Right ventricle myocardium superior (tissue), 1 donor: ENCODE measurements around the gene DNAJB1. TPM values are rescaled to one million over a fixed set of nuclear protein-coding genes. Genes with fewer than 3 reads are reported as not detected.
"Not testable (repeated sequence)": the region's sequence is repeated elsewhere in the genome, so short reads cannot be mapped to it uniquely, and the experiment has no call there.

Source experiments
- ATAC-seq: fragments of 200-7000 bp; cut with Tn5 transposase; one replicate; pipeline ENCODE4 v1.9.1; 2020; ENCODE audit warnings: mild to moderate bottlenecking; ENCODE audit not compliant: poor library complexity
- DNase-seq: peaks from one replicate; pipeline ENCODE4 v3.0.0-alpha.2; 2020
- intact Hi-C: fragments of 100-400 bp; cut with DNase I; formaldehyde crosslinking; loops from one replicate; pipeline ENCODE4 v1.11.2; 2022
- total RNA-seq: library from RNA; stranded (reverse); fragmentation: NEBNext Ultra II Directional; extraction: Animal tissue kit (Norgen Biotek cat#: 25700); gene quantifications from one replicate; pipeline ENCODE4 v1.2.1, GENCODE V29; 2021
- donor health status: DM: no; HTN: yes; CAD: no; lungs with severe emphysema.

The DNAJB1 gene
- total RNA-seq, 1 donor from 2014 or later: 43.0 TPM

DNA sequence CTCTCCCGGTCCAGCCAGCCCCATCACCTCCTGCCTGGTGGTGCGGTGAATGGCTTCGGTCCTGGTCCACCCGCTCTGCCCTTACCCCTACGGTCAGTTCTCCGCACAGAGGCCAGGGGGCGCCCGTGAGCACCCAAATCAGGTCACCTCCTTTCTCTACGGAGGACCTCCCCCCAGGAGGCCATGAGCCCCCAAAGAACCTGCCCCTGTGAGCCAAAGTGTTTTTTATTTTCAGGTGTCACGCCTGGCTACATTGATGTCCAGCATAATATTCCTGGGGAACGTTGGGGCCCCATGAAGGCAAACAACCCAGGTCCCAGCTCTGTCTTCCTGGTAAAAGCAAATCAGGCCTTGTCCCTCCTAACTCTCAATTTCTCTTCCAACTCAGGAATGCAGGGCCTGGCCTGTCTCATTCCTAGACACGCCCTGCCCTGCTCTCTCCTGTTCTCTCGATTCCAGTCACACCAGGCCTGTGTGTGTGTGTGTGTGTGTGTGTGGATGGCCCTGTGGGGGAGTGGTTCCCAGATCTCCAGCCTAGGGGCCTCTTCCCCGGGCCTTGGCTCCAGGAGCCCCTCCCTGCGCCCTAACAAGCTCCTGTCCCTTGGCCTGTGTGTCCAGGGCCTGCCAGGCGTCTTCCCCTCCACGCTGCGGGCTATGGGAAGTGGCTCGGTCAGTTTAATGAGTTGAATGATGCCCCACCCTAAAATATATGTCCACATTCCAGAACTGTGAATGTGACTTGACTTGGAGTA, 12.5 kb downstream of the DNAJB1 start:
- DNase-seq: peak; percentile 75
- ATAC-seq: peak; percentile 37
- intact Hi-C loops: no loop called here

- intact Hi-C loops, DNase-seq, ATAC-seq: not testable (repeated sequence)
Observed at GRCh38 chr19:14504575-14504974, 13.6 kb downstream of the DNAJB1 start.

DNA sequence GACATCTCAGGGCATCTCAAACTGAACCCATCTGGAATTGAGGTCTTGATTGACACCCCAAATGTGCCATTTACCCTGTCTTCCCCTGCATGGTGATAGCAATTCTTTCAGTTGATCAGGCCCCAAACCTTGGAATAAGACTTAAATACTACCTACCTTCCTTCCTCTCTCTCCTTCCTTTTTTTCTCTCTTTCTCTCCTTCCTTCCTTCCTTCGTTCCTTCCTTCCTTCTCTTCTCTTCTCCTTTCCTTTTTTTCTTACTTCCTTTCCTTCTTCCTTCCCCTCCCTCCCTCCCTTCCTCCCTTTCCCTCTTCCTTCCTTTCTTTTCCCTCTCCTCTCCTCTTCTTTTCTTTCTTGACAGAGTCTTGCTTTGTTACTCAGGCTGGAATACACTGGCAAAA, 14.9 kb downstream of the DNAJB1 start:
- intact Hi-C loops: no loop called here
- ATAC-seq (no peak), DNase-seq (no peak)

DNA sequence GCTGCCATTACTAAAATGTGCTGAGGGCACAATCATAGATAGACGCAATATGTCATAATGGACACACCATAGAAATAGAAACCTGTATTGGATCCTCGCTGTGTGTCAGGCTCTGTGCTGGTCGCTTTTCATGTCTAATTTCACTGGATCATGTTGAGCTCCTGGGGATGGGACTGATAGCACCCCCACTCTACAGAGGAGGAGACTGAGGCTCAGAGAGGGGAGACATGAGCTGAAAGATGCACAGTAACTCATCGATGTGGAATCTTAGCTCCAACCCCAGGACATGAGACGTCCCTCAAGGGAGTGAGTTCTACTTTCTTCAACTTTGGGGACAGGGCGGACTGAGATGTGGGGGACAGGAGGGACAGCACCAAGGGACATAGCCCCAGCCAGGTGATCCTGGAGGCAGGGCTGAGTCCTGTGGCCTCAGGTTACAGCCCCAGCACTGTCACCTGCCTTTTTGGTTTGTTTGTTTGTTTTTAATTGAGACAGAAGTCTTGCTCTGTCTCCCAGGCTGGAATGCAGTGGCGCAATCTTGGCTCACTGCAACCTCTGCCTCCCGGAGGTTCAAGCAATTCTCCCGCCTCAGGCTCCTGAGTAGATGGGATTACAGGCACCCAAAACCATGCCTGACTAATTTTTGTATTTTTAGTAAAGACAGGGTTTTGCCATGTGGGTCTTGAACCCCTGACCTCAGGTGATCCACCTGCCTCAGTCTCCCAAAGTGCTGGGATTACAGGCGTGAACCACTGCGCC, 15.7 kb downstream of the DNAJB1 start:
- DNase-seq (no peak), ATAC-seq (no peak)
- intact Hi-C loops: no loop called here

DNA sequence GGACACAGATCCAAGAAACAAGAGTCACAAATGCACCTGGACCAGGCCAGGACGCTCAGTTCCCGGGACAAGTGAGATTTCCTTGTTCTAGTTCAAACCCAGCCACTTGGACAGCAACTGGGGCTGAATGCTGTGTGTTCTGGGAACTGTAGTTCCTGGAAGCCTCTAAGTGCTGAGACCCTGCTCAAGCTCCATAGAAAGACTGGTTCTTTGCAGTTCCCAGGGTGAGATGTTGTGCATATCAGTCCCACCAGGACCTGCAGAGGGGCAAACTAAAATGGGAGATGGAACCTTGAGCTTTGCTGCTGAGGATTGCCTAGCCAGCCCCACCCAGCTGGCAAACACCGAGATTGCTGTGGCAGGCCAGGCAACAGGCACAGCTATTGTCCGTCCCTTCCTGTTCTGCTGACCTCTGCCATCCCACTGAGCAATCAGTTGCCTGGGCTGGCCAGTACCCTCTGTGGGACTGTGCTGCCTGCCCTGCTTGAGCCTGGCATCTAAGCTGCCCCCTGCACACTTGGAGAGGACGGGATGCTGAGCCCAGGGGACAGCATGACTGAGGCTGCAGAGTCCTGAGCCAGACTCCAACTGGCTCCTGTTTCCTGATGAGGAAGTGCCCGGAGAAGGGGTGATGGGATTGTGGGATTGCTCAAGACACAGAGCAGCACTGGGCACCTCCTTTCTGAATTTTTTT, 20.8 kb downstream of the DNAJB1 start:
- DNase-seq (no peak), ATAC-seq (no peak)
- intact Hi-C loops: no loop called here

- no peak for ATAC-seq
- DNase-seq: no peak
- intact Hi-C loops: no loop called here
Observed at GRCh38 chr19:14496834-14497227, 21.4 kb downstream of the DNAJB1 start.

- peak; percentile 97 for ATAC-seq
- DNase-seq: peak; percentile 97
- intact Hi-C loops: no loop called here
Observed at GRCh38 chr19:14496029-14496833, 22.0 kb downstream of the DNAJB1 start, which contains the start of gene GIPC1. TSS of gene GIPC1 (minus strand) at chr19:14496127. CDS start at chr19:14482976, 13,151 bp downstream.

DNA sequence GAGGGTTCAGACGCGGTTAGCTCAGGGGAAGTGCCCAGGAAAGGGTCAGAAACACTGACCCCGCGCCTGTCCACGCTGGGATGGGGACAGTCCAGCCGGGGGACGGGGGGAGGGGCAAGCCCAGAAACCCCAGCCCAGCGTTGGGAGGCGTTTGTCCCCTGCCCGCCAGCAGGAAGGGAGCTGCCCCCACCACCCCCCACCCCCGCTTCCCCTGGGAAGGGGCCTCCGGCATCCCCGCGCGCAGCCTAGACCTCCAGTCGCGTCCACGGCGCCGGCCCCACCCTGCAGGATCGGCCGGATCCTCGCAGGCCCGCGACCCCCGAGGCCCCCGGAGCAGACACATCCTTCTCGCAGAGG, 22.5 kb downstream of the DNAJB1 start:
- no peak for DNase-seq
- intact Hi-C loops: no loop called here
- ATAC-seq: no peak

GRCh38 chr19:14494910-14495671, 23.1 kb downstream of the DNAJB1 start:
- peak; percentile 26 for DNase-seq
- intact Hi-C loops: no loop called here
- no peak for ATAC-seq

GRCh38 chr19:14494411-14494810, 23.8 kb downstream of the DNAJB1 start:
- intact Hi-C loops: no loop called here
- no peak for ATAC-seq

GRCh38 chr19:14492756-14493337, 25.4 kb downstream of the DNAJB1 start:
- intact Hi-C loops: no loop called here
- DNase-seq (no peak), ATAC-seq (no peak)

More at GRCh38 chr19:14494411-14494810, 23.8 kb downstream of the DNAJB1 start:
- DNase-seq: no peak

DNA sequence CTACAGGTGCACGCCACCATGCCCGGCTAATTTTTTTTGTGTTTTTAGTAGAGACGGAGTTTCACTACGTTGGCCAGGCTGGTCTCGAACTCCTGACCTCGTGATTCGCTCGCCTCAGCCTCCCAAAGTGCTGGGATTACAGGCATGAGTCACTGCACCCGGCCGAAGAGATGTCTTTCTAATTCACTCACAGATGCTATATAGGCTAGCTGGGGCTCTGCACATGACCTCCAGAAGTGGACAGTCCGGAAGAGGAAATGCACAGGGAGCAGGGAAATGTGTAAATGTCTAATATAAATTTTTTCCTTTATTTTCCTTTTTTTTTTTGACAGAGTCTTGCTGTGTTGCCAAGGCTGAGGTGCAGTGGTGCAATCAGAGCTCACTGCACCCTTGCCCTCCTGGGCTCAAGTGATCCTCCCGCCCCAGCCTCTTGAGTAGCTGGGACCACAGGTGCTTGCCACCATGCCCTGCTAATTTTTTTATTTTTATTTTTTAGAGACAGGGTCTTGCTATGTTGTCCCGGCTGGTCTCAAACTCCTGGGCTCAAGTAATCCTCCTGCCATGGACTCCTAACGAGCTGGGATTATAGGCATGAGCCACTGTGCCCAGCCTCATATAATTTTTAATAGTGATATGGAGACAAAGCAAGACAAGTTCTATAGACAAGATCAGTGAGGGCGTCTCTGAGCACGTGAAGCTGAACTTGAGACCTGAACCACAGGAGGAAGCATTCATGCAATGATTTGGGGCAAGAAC, 30.6 kb downstream of the DNAJB1 start:
- intact Hi-C loops: no loop called here
- ATAC-seq: no peak
- DNase-seq: no peak

DNA sequence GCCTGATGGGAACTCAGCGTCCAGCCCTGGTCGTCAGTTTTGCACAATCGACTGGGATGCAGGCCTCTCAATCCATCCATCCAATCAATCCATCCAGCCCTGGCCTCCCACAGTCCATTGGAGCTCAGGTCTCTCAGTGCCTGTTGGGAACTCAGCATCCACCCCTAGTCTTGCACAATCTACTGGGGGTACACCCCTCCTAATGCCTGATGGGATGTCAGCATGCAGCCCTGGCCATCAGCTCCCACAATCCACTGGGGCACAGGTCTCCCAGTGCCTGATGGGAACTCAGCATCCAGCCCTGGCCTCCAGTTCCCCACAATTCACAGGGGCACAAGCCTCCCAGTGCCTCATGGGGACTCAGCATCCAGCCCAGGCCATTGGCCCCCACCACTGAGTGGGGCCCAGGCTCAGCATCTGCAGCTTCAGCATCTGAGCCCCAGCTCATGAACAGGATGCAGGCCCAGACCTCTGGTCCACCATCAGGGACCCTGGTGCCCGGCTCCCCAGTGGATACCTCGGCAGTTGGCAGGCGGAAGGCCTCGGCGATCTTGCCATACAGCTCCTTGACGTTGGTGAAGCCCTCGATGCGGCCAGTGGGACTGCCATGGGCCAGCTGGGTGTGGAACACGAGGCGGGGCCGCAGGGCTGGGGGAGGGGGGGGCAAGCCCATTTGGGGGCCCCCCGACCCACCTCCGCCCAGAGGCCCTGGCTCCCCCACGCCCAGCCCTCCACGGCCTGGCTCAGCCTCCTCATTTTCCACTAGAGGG, 35.8 kb downstream of the DNAJB1 start:
- DNase-seq: no peak
- intact Hi-C loops: no loop called here
- no peak for ATAC-seq

DNA sequence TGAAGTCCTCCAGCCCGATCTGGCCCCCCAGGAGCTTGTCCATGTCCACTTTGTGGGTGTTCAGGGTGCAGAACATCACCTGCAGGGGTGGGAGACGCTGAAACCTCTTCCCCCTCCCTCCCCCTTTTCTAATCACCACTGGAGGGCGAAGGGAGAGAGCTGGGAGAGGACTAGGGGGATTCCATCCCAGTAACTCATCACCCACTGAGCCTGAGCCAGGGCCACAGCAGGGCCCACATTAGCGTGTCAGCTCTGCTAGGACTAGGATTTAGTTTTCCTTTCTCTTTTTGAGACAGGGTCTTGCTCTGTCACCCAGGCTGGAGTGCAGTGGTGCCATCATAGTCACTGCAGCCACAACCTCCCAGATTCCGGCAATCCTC, 37.5 kb downstream of the DNAJB1 start:
- intact Hi-C loops: no loop called here
- ATAC-seq: no peak
- DNase-seq: no peak

GRCh38 chr19:14479975-14480699, 38.1 kb downstream of the DNAJB1 start:
- DNase-seq: peak; percentile 57
- ATAC-seq: peak; percentile 41
- intact Hi-C loops: no loop called here
